SH-SY5Y (cell line): ENCODE data around the gene MAPK6.

Experiments used
- GATA2 ChIP-seq: IDR thresholded peaks from 2 replicates; pipeline ENCODE4 v1.6.1; 2011; ENCODE audit warnings: mild to moderate bottlenecking, low read depth, low read length
- GATA3 ChIP-seq: IDR thresholded peaks from 2 replicates; pipeline ENCODE4 v1.6.1; 2011; ENCODE audit warnings: low read depth, mild to moderate bottlenecking, low read length, moderate library complexity

GRCh38 chr15:52104532-52105004, 85.5 kb downstream of the MAPK6 start:
- no peak for TF ChIP-seq GATA3
- no peak for TF ChIP-seq GATA2
